K562 (cell line): ENCODE measurements around the gene ZEB2. TPM values are rescaled to one million over a fixed set of nuclear protein-coding genes. Genes with fewer than 3 reads are reported as not detected.

Experiments used
- ATAC-seq: fragments of 200-7000 bp; cut with Tn5 transposase; 3 replicates; pipeline ENCODE4 v1.9.1; 2020; ENCODE audit warnings: moderate library complexity
- BruUV-seq: library from RNA; stranded (reverse); fragments of 400-500 nt; replicated peaks from 2 replicates; lab custom pipeline; 2021; lab: Mats Ljungman, UMichigan
- CTCF ChIA-PET: fragments of 300-600 bp; formaldehyde crosslinking; extraction: SDS; loops from one replicate; lab custom pipeline; 2021; ENCODE audit warnings: low intra/inter-chr PET ratio; lab: Yijun Ruan, JAX
- POLR2A ChIA-PET: fragments of 300-600, 350-650 bp; sonication (Branson Sonifier 250); formaldehyde crosslinking; extraction: SDS; loops from one replicate; lab custom pipeline; 2021; ENCODE audit warnings: antibody characterized with exemption, inconsistent platforms; lab: Yijun Ruan, JAX
- DNase-seq, 4 experiments: peaks; one replicate each; pipeline versions ENCODE4 v3.0.0 to v3.0.0-alpha.2; 2011 to 2018; ENCODE audit warnings: low spot score in 3 of 4, mixed read lengths in 3 of 4; ENCODE audit errors: extremely low read depth in 1 of 4
- FAIRE-seq: peaks from 2 replicates; lab custom pipeline; 2011; peaks lifted over from hg19 to GRCh38; lab: Jason Lieb, UNC
- H2AFZ ChIP-seq: 2 replicates; pipeline ENCODE4 v1.6.0; 2011; ENCODE audit warnings: low read depth, low read length, control low read depth, inconsistent platforms
- H3K27ac ChIP-seq: fragments of 200-600 bp; 3 replicates; pipeline ENCODE4 v1.8.0; 2011; ENCODE audit warnings: low read depth, mild to moderate bottlenecking, control low read depth, inconsistent platforms, low read length, moderate library complexity, mixed read lengths; ENCODE audit errors: extremely low read depth
- H3K27me3 ChIP-seq, 2 experiments: fragments of 300-600 bp in 1 of 2; 2 replicates in 1 of 2; 3 replicates in 1 of 2; pipeline versions ENCODE4 v1.6.0 to v1.8.0; 2011; ENCODE audit warnings: inconsistent platforms in 2 of 2, low read length in 2 of 2, mild to moderate bottlenecking in 1 of 2, mixed read lengths in 1 of 2, moderate library complexity in 1 of 2; ENCODE audit not compliant: control insufficient read depth in 2 of 2, insufficient read depth in 2 of 2
- H3K36me3 ChIP-seq: fragments of 300-600 bp; 3 replicates; pipeline ENCODE4 v1.8.0; 2011; ENCODE audit warnings: mild to moderate bottlenecking, low read length, inconsistent platforms; ENCODE audit not compliant: control insufficient read depth, insufficient read depth
- H3K4me1 ChIP-seq, 2 experiments: fragments of 200-600 bp in 1 of 2; replicated peaks in 1 of 2; 2 replicates in 1 of 2; 3 replicates in 1 of 2; pipeline versions ENCODE4 v1.5.1 to v1.8.0; 2011; ENCODE audit warnings: inconsistent platforms in 2 of 2, low read length in 2 of 2, mild to moderate bottlenecking in 1 of 2, mixed read lengths in 1 of 2, moderate library complexity in 1 of 2; ENCODE audit not compliant: control insufficient read depth in 2 of 2, insufficient read depth in 2 of 2
- H3K4me2 ChIP-seq: 2 replicates; pipeline ENCODE4 v1.6.1; 2011; ENCODE audit warnings: low read length, control low read depth, inconsistent platforms, mixed read lengths; ENCODE audit not compliant: insufficient read depth
- H3K4me3 ChIP-seq: fragments of 200-600 bp; sonication (generic), shearing (Covaris generic); 2 replicates; pipeline ENCODE4 v1.5.1; 2016; ENCODE audit warnings: control low read depth, inconsistent platforms
- H3K79me2 ChIP-seq: fragments of 200-600 bp; 3 replicates; pipeline ENCODE4 v1.8.0; 2011; ENCODE audit warnings: low read length, inconsistent platforms; ENCODE audit not compliant: control insufficient read depth, insufficient read depth
- H3K9ac ChIP-seq, 2 experiments: 2 replicates each; pipeline versions ENCODE4 v1.6.0 to v1.6.1; 2011; ENCODE audit warnings: low read depth in 2 of 2, low read length in 2 of 2, control low read depth in 1 of 2, inconsistent platforms in 1 of 2, mild to moderate bottlenecking in 1 of 2, mixed read lengths in 1 of 2; ENCODE audit not compliant: insufficient read depth in 1 of 2
- H3K9me1 ChIP-seq: one replicate; pipeline ENCODE4 v1.6.0; 2011; ENCODE audit warnings: inconsistent platforms, mild to moderate bottlenecking, low read length, moderate library complexity; ENCODE audit not compliant: control insufficient read depth, insufficient read depth
- H3K9me3 ChIP-seq: replicated peaks from 2 replicates; pipeline ENCODE4 v1.5.1; 2011; ENCODE audit warnings: low read depth, low read length, inconsistent platforms; ENCODE audit not compliant: control insufficient read depth, insufficient read depth
- H4K20me1 ChIP-seq: replicated peaks from 2 replicates; pipeline ENCODE4 v1.6.1; 2011; ENCODE audit warnings: low read length, inconsistent platforms, mixed read lengths; ENCODE audit not compliant: control insufficient read depth, insufficient read depth
- CBFA2T3 ChIP-seq: fragments of 450-650 bp; IDR thresholded peaks from 2 replicates; pipeline ENCODE4 v1.6.1; 2017
- CHCHD3 ChIP-seq: fragments of 250-450 bp; sonication (Bioruptor Pico); IDR thresholded peaks from 2 replicates; pipeline ENCODE4 v2.1.2; 2022; ENCODE audit warnings: mild to moderate bottlenecking
- HIVEP1 ChIP-seq: fragments of 250-450 bp; sonication (Bioruptor Pico); IDR thresholded peaks from 2 replicates; pipeline ENCODE4 v1.4.0; 2020; ENCODE audit warnings: mild to moderate bottlenecking
- POU5F1 ChIP-seq: fragments of 150-350 bp; IDR thresholded peaks from 2 replicates; pipeline ENCODE4 v1.6.1; 2014; ENCODE audit warnings: borderline replicate concordance, low read length, low read depth, mild to moderate bottlenecking; ENCODE audit not compliant: partially characterized antibody
- RBM17 ChIP-seq: fragments of 200-400 bp; formaldehyde crosslinking; IDR thresholded peaks from 2 replicates; pipeline ENCODE4 v1.6.1; 2017; ENCODE audit warnings: low read depth, mild to moderate bottlenecking, low read length, borderline replicate concordance
- TCF7 ChIP-seq: sonication (generic); IDR thresholded peaks from 2 replicates; pipeline ENCODE4 v1.6.1; 2016; ENCODE audit warnings: antibody characterized with exemption, borderline replicate concordance
- ZNF121 ChIP-seq: sonication (generic); formaldehyde crosslinking; conservative IDR thresholded peaks from 2 replicates; pipeline ENCODE4 v1.8.0; 2022; ENCODE audit warnings: missing genetic modification reagents
- ZNF644 ChIP-seq: fragments of 200-800 bp; sonication (Bioruptor generic); IDR thresholded peaks from 2 replicates; pipeline ENCODE4 v1.6.1; 2016; ENCODE audit warnings: low read depth, missing genetic modification characterization, missing compliant biosample characterization
- ZNF764 ChIP-seq: fragments of 250-450 bp; sonication (Bioruptor Pico); IDR thresholded peaks from 2 replicates; pipeline ENCODE4 v1.4.0; 2020; ENCODE audit warnings: low read depth, mild to moderate bottlenecking, moderate library complexity
- WGBS: fragments of 100-300 bp; shearing (Covaris generic); methylation state at CpG from one replicate; pipeline ENCODE4 v1.1.6; 2016; ENCODE audit warnings: low coverage, mixed read lengths; ENCODE audit not compliant: insufficient coverage; ENCODE audit errors: missing lambda C conversion rate; 5-methylcytosine and 5-hydroxymethylcytosine counted together
- in situ Hi-C: fragments of 300-500 bp; cut with MboI; formaldehyde crosslinking; loops from 4 replicates; pipeline ENCODE4 v1.15.0; 2018; ENCODE audit warnings: inconsistent platforms, mixed read lengths
- intact Hi-C: fragments of 100-400 bp; cut with micrococcal nuclease; formaldehyde crosslinking; loops from 2 replicates; pipeline ENCODE4 v1.14.2; 2022
- polyA plus RNA-seq, 8 experiments: library from polyadenylated mRNA; depleted of rRNA in 4 of 8; stranded (reverse) in 5 of 8; unstranded in 3 of 8; fragments of >200 nt; fragmentation: Nextera tagmentation in 2 of 8; fragmentation: Illumina TruSeq in 1 of 8; extraction: Ambion mirVana in 2 of 8; extraction: Trizol in 1 of 8; gene quantifications; 2 replicates each; pipeline versions ENCODE4 v1.2.1 to v1.2.3, GENCODE V29; 2011 to 2014; ENCODE audit warnings: inconsistent platforms in 1 of 8, missing spikeins in 1 of 8
- total RNA-seq, 7 experiments: library from RNA; depleted of rRNA in 6 of 7; stranded (reverse); fragments of >200 nt in 6 of 7; fragmentation: Illumina TruSeq in 2 of 7; extraction: Trizol in 2 of 7; gene quantifications; 2 replicates each; pipeline versions ENCODE4 v1.2.1 to v1.2.3, GENCODE V29; 2011 to 2021; ENCODE audit warnings: low replicate concordance in 1 of 7
- TF ChIP-seq, protein P1 (sequence below): sonication (generic); formaldehyde crosslinking; IDR thresholded peaks from 2 replicates; pipeline ENCODE4 v1.8.0; 2022; ENCODE audit warnings: missing genetic modification reagents, mild to moderate bottlenecking, borderline replicate concordance
- TF ChIP-seq, protein P2 (sequence below): fragments of 450-650 bp; IDR thresholded peaks from 2 replicates; pipeline ENCODE4 v1.7.0; 2016; ENCODE audit warnings: borderline replicate concordance
- TF ChIP-seq, protein P3 (sequence below): fragments of 450-650 bp; IDR thresholded peaks from 2 replicates; pipeline ENCODE4 v1.6.1; 2016

ZEB2 gene
- total and polyA plus RNA-seq, 9 of the 15 experiments (the other 6 are each of a cell fraction or from before 2014, with no cell fraction given) = 15.1 to 113 (median 72.3) TPM

DNA sequence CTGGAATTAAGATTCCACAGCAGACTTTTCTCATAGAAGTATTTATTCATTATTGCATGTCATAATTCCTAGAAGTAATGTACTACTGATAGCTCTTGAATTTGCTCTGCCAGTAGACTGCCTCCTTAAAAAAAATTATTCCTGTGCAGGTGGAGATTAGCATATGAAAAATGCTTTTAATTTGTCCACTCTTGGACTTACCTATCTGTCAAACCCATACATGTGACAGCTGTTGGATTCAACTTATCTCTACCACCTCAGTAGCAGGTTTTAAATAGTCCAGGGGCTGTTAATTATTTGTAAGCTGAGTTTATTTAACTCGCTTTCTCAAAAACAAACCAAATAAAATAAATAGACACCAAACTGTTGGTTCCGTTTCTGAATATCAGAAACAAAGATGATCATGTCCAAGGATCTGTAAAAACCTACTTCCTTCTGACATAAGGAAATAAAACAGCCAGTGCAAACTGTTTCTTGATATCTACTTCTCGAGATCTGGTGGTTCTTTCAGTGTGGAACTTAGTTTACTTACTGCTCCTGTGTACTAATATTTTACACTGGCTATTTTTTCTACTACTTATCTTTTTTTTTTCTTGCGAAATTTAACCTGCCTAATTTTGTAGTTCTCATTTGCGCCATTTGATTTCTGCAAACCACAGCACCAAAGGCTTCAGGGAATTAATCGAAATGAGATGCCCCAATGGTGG, 44.2 kb downstream of the ZEB2 start (continued):
- TF ChIP-seq, protein P1, sequence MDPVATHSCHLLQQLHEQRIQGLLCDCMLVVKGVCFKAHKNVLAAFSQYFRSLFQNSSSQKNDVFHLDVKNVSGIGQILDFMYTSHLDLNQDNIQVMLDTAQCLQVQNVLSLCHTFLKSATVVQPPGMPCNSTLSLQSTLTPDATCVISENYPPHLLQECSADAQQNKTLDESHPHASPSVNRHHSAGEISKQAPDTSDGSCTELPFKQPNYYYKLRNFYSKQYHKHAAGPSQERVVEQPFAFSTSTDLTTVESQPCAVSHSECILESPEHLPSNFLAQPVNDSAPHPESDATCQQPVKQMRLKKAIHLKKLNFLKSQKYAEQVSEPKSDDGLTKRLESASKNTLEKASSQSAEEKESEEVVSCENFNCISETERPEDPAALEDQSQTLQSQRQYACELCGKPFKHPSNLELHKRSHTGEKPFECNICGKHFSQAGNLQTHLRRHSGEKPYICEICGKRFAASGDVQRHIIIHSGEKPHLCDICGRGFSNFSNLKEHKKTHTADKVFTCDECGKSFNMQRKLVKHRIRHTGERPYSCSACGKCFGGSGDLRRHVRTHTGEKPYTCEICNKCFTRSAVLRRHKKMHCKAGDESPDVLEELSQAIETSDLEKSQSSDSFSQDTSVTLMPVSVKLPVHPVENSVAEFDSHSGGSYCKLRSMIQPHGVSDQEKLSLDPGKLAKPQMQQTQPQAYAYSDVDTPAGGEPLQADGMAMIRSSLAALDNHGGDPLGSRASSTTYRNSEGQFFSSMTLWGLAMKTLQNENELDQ (CRISPR knock-in tag) = no peak
- TF ChIP-seq CBFA2T3 (peak; percentile 64), TCF7 (no peak), HIVEP1 (CRISPR knock-in tag) (no peak)

DNA sequence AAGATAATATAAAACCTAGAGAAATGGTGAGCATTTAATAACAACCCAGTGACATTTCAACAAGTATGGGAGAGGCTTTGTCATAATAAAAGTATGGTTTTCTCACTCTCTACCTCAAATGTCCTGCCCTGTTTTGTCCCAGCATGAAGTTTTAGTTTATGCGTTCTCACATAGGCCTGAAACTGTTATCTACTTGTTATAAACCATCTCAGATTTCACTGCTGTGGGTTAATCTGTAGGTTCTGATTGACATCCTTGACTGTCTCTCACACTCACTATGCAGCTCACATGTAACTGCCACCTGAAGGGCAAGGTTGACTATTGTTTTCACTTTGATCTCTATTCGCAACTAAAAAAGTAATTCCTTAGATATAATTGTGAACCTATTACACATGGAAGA, 44.9 kb downstream of the ZEB2 start:
- DNase-seq = no peak
- H3K4me2 ChIP-seq = no peak overlapping the region
- H2AFZ ChIP-seq = no peak overlapping the region
- no peak for TF ChIP-seq ZNF764 (CRISPR knock-in tag)
- TF ChIP-seq, protein P2, sequence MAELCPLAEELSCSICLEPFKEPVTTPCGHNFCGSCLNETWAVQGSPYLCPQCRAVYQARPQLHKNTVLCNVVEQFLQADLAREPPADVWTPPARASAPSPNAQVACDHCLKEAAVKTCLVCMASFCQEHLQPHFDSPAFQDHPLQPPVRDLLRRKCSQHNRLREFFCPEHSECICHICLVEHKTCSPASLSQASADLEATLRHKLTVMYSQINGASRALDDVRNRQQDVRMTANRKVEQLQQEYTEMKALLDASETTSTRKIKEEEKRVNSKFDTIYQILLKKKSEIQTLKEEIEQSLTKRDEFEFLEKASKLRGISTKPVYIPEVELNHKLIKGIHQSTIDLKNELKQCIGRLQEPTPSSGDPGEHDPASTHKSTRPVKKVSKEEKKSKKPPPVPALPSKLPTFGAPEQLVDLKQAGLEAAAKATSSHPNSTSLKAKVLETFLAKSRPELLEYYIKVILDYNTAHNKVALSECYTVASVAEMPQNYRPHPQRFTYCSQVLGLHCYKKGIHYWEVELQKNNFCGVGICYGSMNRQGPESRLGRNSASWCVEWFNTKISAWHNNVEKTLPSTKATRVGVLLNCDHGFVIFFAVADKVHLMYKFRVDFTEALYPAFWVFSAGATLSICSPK = no peak
- TF ChIP-seq RBM17 = no peak
- TF ChIP-seq ZNF121 (CRISPR knock-in tag) = no peak
- no peak for TF ChIP-seq ZNF644 (tag)
- no peak for TF ChIP-seq CHCHD3 (CRISPR knock-in tag)
- TF ChIP-seq POU5F1 = no peak
- TF ChIP-seq, protein P3, sequence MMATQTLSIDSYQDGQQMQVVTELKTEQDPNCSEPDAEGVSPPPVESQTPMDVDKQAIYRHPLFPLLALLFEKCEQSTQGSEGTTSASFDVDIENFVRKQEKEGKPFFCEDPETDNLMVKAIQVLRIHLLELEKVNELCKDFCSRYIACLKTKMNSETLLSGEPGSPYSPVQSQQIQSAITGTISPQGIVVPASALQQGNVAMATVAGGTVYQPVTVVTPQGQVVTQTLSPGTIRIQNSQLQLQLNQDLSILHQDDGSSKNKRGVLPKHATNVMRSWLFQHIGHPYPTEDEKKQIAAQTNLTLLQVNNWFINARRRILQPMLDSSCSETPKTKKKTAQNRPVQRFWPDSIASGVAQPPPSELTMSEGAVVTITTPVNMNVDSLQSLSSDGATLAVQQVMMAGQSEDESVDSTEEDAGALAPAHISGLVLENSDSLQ = peak; percentile 65
- TF ChIP-seq, all 486 proteins: peak for 1
- FAIRE-seq (no peak), ATAC-seq (no peak)
- no peaks in the 10 kb centered on the region for H3K9me1 ChIP-seq
- H3K9me3 ChIP-seq = no peaks in the 10 kb centered on the region
- POLR2A ChIA-PET = interaction anchor here (0.6 to 2.0 kb wide), 2 partner anchors 13 to 752 kb away, joined by 3 to 6 read pairs; no protein-coding TSS in a partner anchor
- H3K36me3 ChIP-seq = peaks cover 91% of the 10 kb centered on the region
- in situ Hi-C loops (no loop called here), intact Hi-C loops (no loop called here)
- H3K4me3 ChIP-seq = no peak overlapping the region
- peaks cover 100% of the 10 kb centered on the region for H3K79me2 ChIP-seq
- H3K4me1 ChIP-seq = peaks cover 0 to 30% of the 10 kb centered on the region in 2 experiments
- no TSS peak for BruUV-seq
- peaks cover 14% of the 10 kb centered on the region for H4K20me1 ChIP-seq
- H3K9ac ChIP-seq = no peak overlapping the region
- H3K27me3 ChIP-seq = no peaks in the 10 kb centered on the region
- CTCF ChIA-PET = no interaction called here
- WGBS = 65% methylated on average over 2 of the region's 2 CpGs
- H3K27ac ChIP-seq = no peak overlapping the region
